ENCODE data around the gene EPB41L4B.

EPB41L4B gene

GRCh38 chr9:109277451-109277850 is 43.4 kb downstream of the EPB41L4B start:
- POLR2A ChIA-PET = no interaction called here
- no peaks in the 10 kb centered on the region for H3K4me1 ChIP-seq (ENCODE audit: control insufficient read depth, insufficient read depth, low read length)
- H3K36me3 ChIP-seq (ENCODE audit: control insufficient read depth in 2 of 2, insufficient read depth in 1 of 2, low read length in 2 of 2) = no peaks in the 10 kb centered on the region
- TF ChIP-seq ZFHX2 (tag by site-specific recombination; conservative IDR thresholded peaks at IDR 0.05) = no peak
- TF ChIP-seq, protein P1, sequence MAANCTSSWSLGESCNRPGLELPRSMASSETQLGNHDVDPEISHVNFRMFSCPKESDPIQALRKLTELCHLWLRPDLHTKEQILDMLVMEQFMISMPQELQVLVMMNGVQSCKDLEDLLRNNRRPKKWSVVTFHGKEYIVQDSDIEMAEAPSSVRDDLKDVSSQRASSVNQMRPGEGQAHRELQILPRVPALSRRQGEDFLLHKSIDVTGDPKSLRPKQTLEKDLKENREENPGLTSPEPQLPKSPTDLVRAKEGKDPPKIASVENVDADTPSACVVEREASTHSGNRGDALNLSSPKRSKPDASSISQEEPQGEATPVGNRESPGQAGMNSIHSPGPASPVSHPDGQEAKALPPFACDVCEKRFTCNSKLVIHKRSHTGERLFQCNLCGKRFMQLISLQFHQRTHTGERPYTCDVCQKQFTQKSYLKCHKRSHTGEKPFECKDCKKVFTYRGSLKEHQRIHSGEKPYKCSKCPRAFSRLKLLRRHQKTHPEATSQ (tag by site-specific recombination; IDR thresholded peaks at IDR 0.05) = no peak
- TF ChIP-seq, protein P2, sequence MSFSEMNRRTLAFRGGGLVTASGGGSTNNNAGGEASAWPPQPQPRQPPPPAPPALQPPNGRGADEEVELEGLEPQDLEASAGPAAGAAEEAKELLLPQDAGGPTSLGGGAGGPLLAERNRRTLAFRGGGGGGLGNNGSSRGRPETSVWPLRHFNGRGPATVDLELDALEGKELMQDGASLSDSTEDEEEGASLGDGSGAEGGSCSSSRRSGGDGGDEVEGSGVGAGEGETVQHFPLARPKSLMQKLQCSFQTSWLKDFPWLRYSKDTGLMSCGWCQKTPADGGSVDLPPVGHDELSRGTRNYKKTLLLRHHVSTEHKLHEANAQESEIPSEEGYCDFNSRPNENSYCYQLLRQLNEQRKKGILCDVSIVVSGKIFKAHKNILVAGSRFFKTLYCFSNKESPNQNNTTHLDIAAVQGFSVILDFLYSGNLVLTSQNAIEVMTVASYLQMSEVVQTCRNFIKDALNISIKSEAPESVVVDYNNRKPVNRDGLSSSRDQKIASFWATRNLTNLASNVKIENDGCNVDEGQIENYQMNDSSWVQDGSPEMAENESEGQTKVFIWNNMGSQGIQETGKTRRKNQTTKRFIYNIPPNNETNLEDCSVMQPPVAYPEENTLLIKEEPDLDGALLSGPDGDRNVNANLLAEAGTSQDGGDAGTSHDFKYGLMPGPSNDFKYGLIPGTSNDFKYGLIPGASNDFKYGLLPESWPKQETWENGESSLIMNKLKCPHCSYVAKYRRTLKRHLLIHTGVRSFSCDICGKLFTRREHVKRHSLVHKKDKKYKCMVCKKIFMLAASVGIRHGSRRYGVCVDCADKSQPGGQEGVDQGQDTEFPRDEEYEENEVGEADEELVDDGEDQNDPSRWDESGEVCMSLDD (tag by site-specific recombination; IDR thresholded peaks at IDR 0.05) = no peak
- TF ChIP-seq HOXD13 (CRISPR knock-in tag; IDR thresholded peaks at IDR 0.05; ENCODE audit: borderline replicate concordance) = no peak
- TF ChIP-seq SP3 (tag by site-specific recombination; IDR thresholded peaks at IDR 0.05) = no peak
- no peak for TF ChIP-seq PRDM1 (tag by site-specific recombination; IDR thresholded peaks at IDR 0.05)
- no peak for TF ChIP-seq ZNF19 (tag by site-specific recombination; IDR thresholded peaks at IDR 0.05; ENCODE audit: low read depth)
- no peak for TF ChIP-seq SP2 (tag by site-specific recombination; IDR thresholded peaks at IDR 0.05)
- H3K9me3 ChIP-seq (ENCODE audit: control insufficient read depth, insufficient read depth, low read depth, low read length) = no peaks in the 10 kb centered on the region
- no peak overlapping the region for H3K4me3 ChIP-seq (ENCODE audit: low read depth, low read length)
- H3K27ac ChIP-seq (ENCODE audit: extremely low read depth, low read depth, low read length) = no peak overlapping the region
- CTCF ChIA-PET = interaction anchor here (0.7 kb wide), 1 partner anchor 189 kb away, joined by 3 read pairs; no protein-coding TSS in a partner anchor

GRCh38 chr9:109276469-109277440 is 44.1 kb downstream of the EPB41L4B start:
- no peak overlapping the region for H3K27ac ChIP-seq (ENCODE audit: extremely low read depth, low read depth, low read length)
- no peaks in the 10 kb centered on the region for H3K9me3 ChIP-seq (ENCODE audit: control insufficient read depth, insufficient read depth, low read depth, low read length)
- ChIA-PET POLR2A (no interaction called here), CTCF (interaction anchor here (0.7 kb wide), 1 partner anchor 188 kb away, joined by 3 read pairs; no protein-coding TSS in a partner anchor)
- H3K36me3 ChIP-seq (ENCODE audit: control insufficient read depth in 2 of 2, insufficient read depth in 1 of 2, low read length in 2 of 2) = no peaks in the 10 kb centered on the region
- TF ChIP-seq, protein P3, sequence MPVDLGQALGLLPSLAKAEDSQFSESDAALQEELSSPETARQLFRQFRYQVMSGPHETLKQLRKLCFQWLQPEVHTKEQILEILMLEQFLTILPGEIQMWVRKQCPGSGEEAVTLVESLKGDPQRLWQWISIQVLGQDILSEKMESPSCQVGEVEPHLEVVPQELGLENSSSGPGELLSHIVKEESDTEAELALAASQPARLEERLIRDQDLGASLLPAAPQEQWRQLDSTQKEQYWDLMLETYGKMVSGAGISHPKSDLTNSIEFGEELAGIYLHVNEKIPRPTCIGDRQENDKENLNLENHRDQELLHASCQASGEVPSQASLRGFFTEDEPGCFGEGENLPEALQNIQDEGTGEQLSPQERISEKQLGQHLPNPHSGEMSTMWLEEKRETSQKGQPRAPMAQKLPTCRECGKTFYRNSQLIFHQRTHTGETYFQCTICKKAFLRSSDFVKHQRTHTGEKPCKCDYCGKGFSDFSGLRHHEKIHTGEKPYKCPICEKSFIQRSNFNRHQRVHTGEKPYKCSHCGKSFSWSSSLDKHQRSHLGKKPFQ (tag by site-specific recombination; IDR thresholded peaks at IDR 0.05) = no peak
- no peak for TF ChIP-seq ZNF19 (tag by site-specific recombination; IDR thresholded peaks at IDR 0.05; ENCODE audit: low read depth)
- TF ChIP-seq, protein P4, sequence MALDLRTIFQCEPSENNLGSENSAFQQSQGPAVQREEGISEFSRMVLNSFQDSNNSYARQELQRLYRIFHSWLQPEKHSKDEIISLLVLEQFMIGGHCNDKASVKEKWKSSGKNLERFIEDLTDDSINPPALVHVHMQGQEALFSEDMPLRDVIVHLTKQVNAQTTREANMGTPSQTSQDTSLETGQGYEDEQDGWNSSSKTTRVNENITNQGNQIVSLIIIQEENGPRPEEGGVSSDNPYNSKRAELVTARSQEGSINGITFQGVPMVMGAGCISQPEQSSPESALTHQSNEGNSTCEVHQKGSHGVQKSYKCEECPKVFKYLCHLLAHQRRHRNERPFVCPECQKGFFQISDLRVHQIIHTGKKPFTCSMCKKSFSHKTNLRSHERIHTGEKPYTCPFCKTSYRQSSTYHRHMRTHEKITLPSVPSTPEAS (tag by site-specific recombination; IDR thresholded peaks at IDR 0.05) = no peak
- no peak for TF ChIP-seq PRDM4 (tag by site-specific recombination; IDR thresholded peaks at IDR 0.05)
- no peak for TF ChIP-seq MYNN (tag by site-specific recombination; IDR thresholded peaks at IDR 0.05; ENCODE audit: borderline replicate concordance)
- TF ChIP-seq, protein P5, sequence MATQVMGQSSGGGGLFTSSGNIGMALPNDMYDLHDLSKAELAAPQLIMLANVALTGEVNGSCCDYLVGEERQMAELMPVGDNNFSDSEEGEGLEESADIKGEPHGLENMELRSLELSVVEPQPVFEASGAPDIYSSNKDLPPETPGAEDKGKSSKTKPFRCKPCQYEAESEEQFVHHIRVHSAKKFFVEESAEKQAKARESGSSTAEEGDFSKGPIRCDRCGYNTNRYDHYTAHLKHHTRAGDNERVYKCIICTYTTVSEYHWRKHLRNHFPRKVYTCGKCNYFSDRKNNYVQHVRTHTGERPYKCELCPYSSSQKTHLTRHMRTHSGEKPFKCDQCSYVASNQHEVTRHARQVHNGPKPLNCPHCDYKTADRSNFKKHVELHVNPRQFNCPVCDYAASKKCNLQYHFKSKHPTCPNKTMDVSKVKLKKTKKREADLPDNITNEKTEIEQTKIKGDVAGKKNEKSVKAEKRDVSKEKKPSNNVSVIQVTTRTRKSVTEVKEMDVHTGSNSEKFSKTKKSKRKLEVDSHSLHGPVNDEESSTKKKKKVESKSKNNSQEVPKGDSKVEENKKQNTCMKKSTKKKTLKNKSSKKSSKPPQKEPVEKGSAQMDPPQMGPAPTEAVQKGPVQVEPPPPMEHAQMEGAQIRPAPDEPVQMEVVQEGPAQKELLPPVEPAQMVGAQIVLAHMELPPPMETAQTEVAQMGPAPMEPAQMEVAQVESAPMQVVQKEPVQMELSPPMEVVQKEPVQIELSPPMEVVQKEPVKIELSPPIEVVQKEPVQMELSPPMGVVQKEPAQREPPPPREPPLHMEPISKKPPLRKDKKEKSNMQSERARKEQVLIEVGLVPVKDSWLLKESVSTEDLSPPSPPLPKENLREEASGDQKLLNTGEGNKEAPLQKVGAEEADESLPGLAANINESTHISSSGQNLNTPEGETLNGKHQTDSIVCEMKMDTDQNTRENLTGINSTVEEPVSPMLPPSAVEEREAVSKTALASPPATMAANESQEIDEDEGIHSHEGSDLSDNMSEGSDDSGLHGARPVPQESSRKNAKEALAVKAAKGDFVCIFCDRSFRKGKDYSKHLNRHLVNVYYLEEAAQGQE (tag by site-specific recombination; IDR thresholded peaks at IDR 0.05) = no peak
- no peak for TF ChIP-seq TCF7L2 (IDR thresholded peaks at IDR 0.05; ENCODE audit: borderline replicate concordance, low read depth, low read length)
- TF ChIP-seq HOXC10 (CRISPR knock-in tag; IDR thresholded peaks at IDR 0.05) = no peak
- TF ChIP-seq ZFHX2 (tag by site-specific recombination; conservative IDR thresholded peaks at IDR 0.05) = no peak
- no peaks in the 10 kb centered on the region for H3K4me1 ChIP-seq (ENCODE audit: control insufficient read depth, insufficient read depth, low read length)
- H3K4me3 ChIP-seq (ENCODE audit: low read depth, low read length) = no peak overlapping the region

All from HEK293 (cell line).